IMR-90 (cell line): ENCODE data around the gene POLR2L. TPM values are rescaled to one million over a fixed set of nuclear protein-coding genes. Genes with fewer than 3 reads are reported as not detected.

ENCODE experiments used
- ATAC-seq: fragments of 200-7000 bp; cut with Tn5 transposase; 2 replicates; pipeline ENCODE4 v1.9.1; 2020; ENCODE audit warnings: low read depth, mild to moderate bottlenecking, moderate library complexity
- BruUV-seq: library from RNA; stranded (reverse); fragments of 400-500 nt; replicated peaks from 2 replicates; lab custom pipeline; 2021; lab: Mats Ljungman, UMichigan
- CTCF ChIA-PET: fragments of 300-600 bp; formaldehyde crosslinking; extraction: SDS; loops from one replicate; lab custom pipeline; 2021; ENCODE audit warnings: antibody characterized with exemption; lab: Yijun Ruan, JAX
- POLR2A ChIA-PET: fragments of 300-600 bp; sonication (Branson Sonifier 250); formaldehyde crosslinking; loops from one replicate; lab custom pipeline; 2022; ENCODE audit warnings: antibody characterized with exemption; ENCODE audit not compliant: unreplicated experiment; lab: Charles Lee
- DNase-seq: peaks from one replicate; pipeline ENCODE4 v3.0.0; 2013
- H2AFZ ChIP-seq: replicated peaks from 2 replicates; pipeline ENCODE3; 2013; ENCODE audit warnings: low read length, mild to moderate bottlenecking; ENCODE audit not compliant: poor library complexity
- H2AK5ac ChIP-seq: 2 replicates; pipeline ENCODE4 v1.6.1; 2013; ENCODE audit warnings: low read depth, low read length, inconsistent platforms
- H2AK9ac ChIP-seq: replicated peaks from 2 replicates; pipeline ENCODE3; 2013; ENCODE audit warnings: mild to moderate bottlenecking, low read depth, low read length, moderate library complexity; ENCODE audit not compliant: poor library complexity
- H2BK120ac ChIP-seq: 2 replicates; pipeline ENCODE4 v1.6.1; 2013; ENCODE audit warnings: low read depth, low read length, inconsistent platforms
- H2BK15ac ChIP-seq: 3 replicates; pipeline ENCODE4 v1.6.1; 2013; ENCODE audit warnings: low read depth, low read length, inconsistent platforms
- H2BK20ac ChIP-seq: 2 replicates; pipeline ENCODE4 v1.6.1; 2013; ENCODE audit warnings: low read depth, mild to moderate bottlenecking, inconsistent platforms, low read length, moderate library complexity
- H2BK5ac ChIP-seq: 2 replicates; pipeline ENCODE4 v1.6.1; 2013; ENCODE audit warnings: mild to moderate bottlenecking, low read depth, low read length, inconsistent platforms; ENCODE audit not compliant: poor library complexity, severe bottlenecking
- H3K14ac ChIP-seq: replicated peaks from 2 replicates; pipeline ENCODE4 v1.6.1; 2013; ENCODE audit warnings: low read depth, low read length, inconsistent platforms
- H3K18ac ChIP-seq: 2 replicates; pipeline ENCODE4 v1.6.1; 2013; ENCODE audit warnings: low read depth, low read length, control low read depth
- H3K23ac ChIP-seq: 2 replicates; pipeline ENCODE4 v1.6.1; 2013; ENCODE audit warnings: low read depth, low read length, inconsistent platforms
- H3K27ac ChIP-seq: 2 replicates; pipeline ENCODE4 v1.5.1; 2013; ENCODE audit warnings: mild to moderate bottlenecking, control low read depth, low read length; ENCODE audit not compliant: insufficient read depth
- H3K27me3 ChIP-seq: 2 replicates; pipeline ENCODE4 v1.6.1; 2013; ENCODE audit warnings: low read length; ENCODE audit not compliant: control insufficient read depth, insufficient read depth
- H3K36me3 ChIP-seq: 2 replicates; pipeline ENCODE4 v1.6.1; 2013; ENCODE audit warnings: low read length, mixed read lengths; ENCODE audit not compliant: control insufficient read depth, insufficient read depth
- H3K4ac ChIP-seq: 2 replicates; pipeline ENCODE4 v1.6.1; 2013; ENCODE audit warnings: low read depth, low read length, inconsistent platforms
- H3K4me1 ChIP-seq: 2 replicates; pipeline ENCODE4 v1.6.1; 2013; ENCODE audit warnings: low read length, mixed read lengths; ENCODE audit not compliant: control insufficient read depth, insufficient read depth
- H3K4me2 ChIP-seq: 2 replicates; pipeline ENCODE4 v1.6.1; 2013; ENCODE audit warnings: low read depth, mild to moderate bottlenecking, control low read depth, low read length, moderate library complexity
- H3K4me3 ChIP-seq: 2 replicates; pipeline ENCODE4 v1.5.1; 2013; ENCODE audit warnings: low read depth, mild to moderate bottlenecking, control low read depth, low read length, moderate library complexity; ENCODE audit not compliant: insufficient read depth
- H3K56ac ChIP-seq: 2 replicates; pipeline ENCODE4 v1.6.1; 2013; ENCODE audit warnings: low read length, inconsistent platforms; ENCODE audit not compliant: insufficient read depth; ENCODE audit errors: extremely low read depth
- H3K79me1 ChIP-seq, 2 experiments: 2 replicates each; pipeline ENCODE4 v1.6.1; 2013; ENCODE audit warnings: low read length in 2 of 2, inconsistent platforms in 1 of 2, low read depth in 1 of 2
- H3K9ac ChIP-seq: 2 replicates; pipeline ENCODE4 v1.6.1; 2013; ENCODE audit warnings: low read depth, low read length, control low read depth
- H3K9me1 ChIP-seq: 2 replicates; pipeline ENCODE4 v1.6.1; 2013; ENCODE audit warnings: low read length, inconsistent platforms; ENCODE audit not compliant: insufficient read depth
- H3K9me3 ChIP-seq: 2 replicates; pipeline ENCODE4 v1.6.1; 2013; ENCODE audit warnings: low read length; ENCODE audit not compliant: control insufficient read depth, insufficient read depth
- H4K20me1 ChIP-seq: 2 replicates; pipeline ENCODE4 v1.6.1; 2013; ENCODE audit warnings: low read length, inconsistent platforms; ENCODE audit not compliant: insufficient read depth
- H4K5ac ChIP-seq: 2 replicates; pipeline ENCODE4 v1.6.1; 2013; ENCODE audit warnings: mild to moderate bottlenecking, low read depth, low read length, control low read depth
- H4K8ac ChIP-seq, 2 experiments: 2 replicates each; pipeline ENCODE4 v1.6.1; 2013; ENCODE audit warnings: low read depth in 2 of 2, low read length in 2 of 2, control low read depth in 1 of 2, inconsistent platforms in 1 of 2
- H4K91ac ChIP-seq: 2 replicates; pipeline ENCODE4 v1.6.1; 2013; ENCODE audit warnings: low read depth, low read length, inconsistent platforms; ENCODE audit not compliant: insufficient read depth
- CEBPB ChIP-seq: IDR thresholded peaks from 2 replicates; pipeline ENCODE4 v1.6.1; 2012; ENCODE audit warnings: low read depth, low read length, improper control_type of control experiment
- CHD1 ChIP-seq: IDR thresholded peaks from 2 replicates; pipeline ENCODE4 v1.6.1; 2012; ENCODE audit warnings: low read depth, low read length, improper control_type of control experiment
- WGBS, 2 experiments: methylation state at CpG; one replicate each; pipeline versions ENCODE4 v1.1.5 to v1.1.7; 2013; ENCODE audit warnings: missing lambda C conversion rate in 2 of 2; ENCODE audit not compliant: insufficient read length in 1 of 2; ENCODE audit errors: extremely low coverage in 2 of 2; 5-methylcytosine and 5-hydroxymethylcytosine counted together
- dilution Hi-C: fragments of 300-500 bp; cut with HindIII; formaldehyde crosslinking; loops from one replicate; pipeline ENCODE4 v1.14.3; 2018; ENCODE audit warnings: low sequenced_read_pairs; ENCODE audit not compliant: unreplicated experiment
- in situ Hi-C: fragments of 300-500 bp; cut with MboI; formaldehyde crosslinking; loops from 3 replicates; pipeline ENCODE4 v1.14.3; 2019; ENCODE audit warnings: low sequenced_read_pairs, inconsistent platforms, mixed read lengths
- intact Hi-C: fragments of 100-400 bp; cut with micrococcal nuclease; formaldehyde crosslinking; loops from 2 replicates; pipeline ENCODE4 v1.10.0; 2022
- polyA plus RNA-seq, 3 experiments: library from polyadenylated mRNA; depleted of rRNA; stranded (reverse); fragments of >200 nt; gene quantifications; 2 replicates each; pipeline ENCODE4 v1.2.3, GENCODE V29; 2012; ENCODE audit warnings: low replicate concordance in 1 of 3
- total RNA-seq: library from RNA; depleted of rRNA; stranded (reverse); fragments of >200 nt; gene quantifications from 2 replicates; pipeline ENCODE4 v1.2.3, GENCODE V29; 2012

Gene POLR2L
- total and polyA plus RNA-seq, 2 of the 4 experiments (the other 2 are of a cell fraction) = 44.4 to 416 TPM

DNA sequence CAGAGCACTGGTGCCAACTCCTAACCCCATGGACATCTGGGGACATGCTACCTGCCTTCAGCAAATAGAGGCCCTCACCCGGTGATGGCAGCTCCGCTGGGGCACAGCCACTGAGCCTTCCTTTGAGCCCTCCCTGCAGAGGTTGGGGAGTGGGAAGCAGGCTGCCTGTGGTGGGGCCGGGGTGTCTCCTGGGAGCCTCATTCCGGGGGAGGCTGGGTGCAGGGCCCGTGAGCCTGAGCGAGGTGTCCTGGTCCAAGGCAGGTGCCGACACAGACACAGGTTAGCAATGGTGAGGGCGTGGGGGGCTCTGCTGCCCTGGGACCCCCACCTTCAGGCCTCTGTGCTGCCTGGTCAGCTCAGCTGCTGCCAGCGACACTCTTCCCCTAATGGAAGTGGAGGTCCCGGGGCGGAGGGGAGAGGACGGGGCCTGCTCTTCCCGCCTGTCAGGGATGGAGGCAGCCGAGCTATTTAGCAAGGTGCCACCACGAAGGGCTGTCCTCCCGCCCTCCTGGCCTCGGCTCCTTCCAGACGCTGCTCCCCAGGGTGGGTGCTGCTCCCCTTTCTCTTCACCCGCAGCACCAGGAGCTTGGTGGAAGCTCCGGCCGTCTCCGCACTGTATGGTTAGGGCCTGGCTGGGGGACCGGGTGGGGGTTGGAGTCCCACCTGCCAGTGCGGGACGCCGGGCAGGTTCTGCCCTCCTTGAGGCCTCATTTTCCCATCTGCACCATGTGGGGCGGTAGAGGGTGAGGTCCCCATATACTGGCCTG is 11.5 kb upstream of the POLR2L start:
- Histone ChIP-seq H2BK15ac (no peak overlapping the region), H2BK20ac (no peak overlapping the region), H4K20me1 (peaks cover 75% of the 10 kb centered on the region), H3K4me1 (peaks cover 14% of the 10 kb centered on the region; the same call in 1 of the 2 replicates), H2AK5ac (no peak overlapping the region), H3K79me1 (peaks cover 9 to 83% of the 10 kb centered on the region in 2 experiments), H3K9me1 (no peaks in the 10 kb centered on the region), H2BK120ac (no peak overlapping the region), H3K23ac (no peak overlapping the region), H3K27me3 (no peaks in the 10 kb centered on the region), H2AK9ac (peak overlapping the region; percentile 28), H3K4ac (no peak overlapping the region), H3K18ac (no peak overlapping the region), H4K8ac (no peak overlapping the region), H4K91ac (no peak overlapping the region), H3K27ac (no peak overlapping the region), H2AFZ (no peak overlapping the region), H3K4me2 (no peak overlapping the region), H3K56ac (no peak overlapping the region), H3K4me3 (no peak overlapping the region), H3K14ac (no peak overlapping the region), H3K9ac (no peak overlapping the region), H4K5ac (no peak overlapping the region), H2BK5ac (no peak overlapping the region), H3K36me3 (peaks cover 20% of the 10 kb centered on the region), H3K9me3 (no peaks in the 10 kb centered on the region)
- dilution Hi-C loops (no loop called here), in situ Hi-C loops (no loop called here), intact Hi-C loops (no loop called here)
- TF ChIP-seq CEBPB = no peak
- TF ChIP-seq CHD1 = no peak
- POLR2A ChIA-PET = no interaction called here
- 95% methylated on average over 11 of the region's 27 CpGs; no CpG with 5 or more reads in 1 of the 2 experiments for WGBS, 2 experiments
- DNase-seq (no peak), ATAC-seq (no peak)
- BruUV-seq = no TSS peak
- CTCF ChIA-PET = no interaction called here
